Hematopoietic multipotent progenitor cell treated with erythropoietin and hydrocortisone succinate and interleukin-3 and kit ligand, for 15 days (in vitro differentiated cells): Measurements from ENCODE around the gene ZNF223.
A peak's percentile ranks its signal among the peaks of the same experiment; 100 is the strongest.

Source experiments
- DNase-seq: peaks from one replicate; pipeline ENCODE4 v3.0.0-alpha.2; 2015; ENCODE audit warnings: low spot score

The ZNF223 gene

DNA sequence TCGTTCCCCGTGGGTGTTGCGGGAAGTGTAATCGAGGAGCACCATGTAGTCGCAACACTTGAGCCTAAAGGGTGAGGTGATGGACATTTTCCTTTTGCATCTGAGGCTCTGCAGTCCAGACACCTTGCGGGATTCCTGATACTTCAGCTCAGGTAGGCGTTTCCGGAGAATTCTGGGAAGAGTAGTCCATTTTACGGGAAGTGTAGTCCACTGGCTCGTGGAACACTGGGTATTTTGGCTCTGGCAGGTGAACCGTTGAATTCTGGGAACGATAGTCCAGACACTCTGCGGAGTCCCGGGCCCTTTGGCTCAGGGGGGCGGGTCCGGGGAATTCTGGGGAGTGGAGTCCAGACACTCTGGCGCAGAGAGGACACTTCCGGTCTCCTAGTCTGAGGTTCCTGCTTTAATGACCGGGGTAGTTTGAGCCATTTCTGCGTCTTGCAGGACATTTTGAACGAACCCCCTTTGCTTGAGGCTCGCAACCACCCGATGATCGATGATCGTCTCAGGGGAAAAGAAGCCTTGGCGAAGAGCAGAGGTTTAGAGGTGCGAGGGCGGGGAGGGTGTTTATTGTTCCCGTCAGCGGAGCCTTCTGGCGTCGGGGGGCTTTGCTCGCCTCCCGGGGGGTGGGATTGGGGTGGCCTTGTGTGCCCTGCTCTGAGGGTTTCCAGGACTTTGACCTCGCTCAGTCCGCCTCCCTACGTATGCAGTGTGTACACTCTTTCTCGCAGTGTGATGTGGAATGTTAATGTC lies at the start of gene ZNF223:
ZNF223 (plus strand) TSS at position 387 of the 753 bp plus-strand sequence. CDS start 3,141 bp downstream, outside the sequence.
- DNase-seq: peak; percentile 74

DNA sequence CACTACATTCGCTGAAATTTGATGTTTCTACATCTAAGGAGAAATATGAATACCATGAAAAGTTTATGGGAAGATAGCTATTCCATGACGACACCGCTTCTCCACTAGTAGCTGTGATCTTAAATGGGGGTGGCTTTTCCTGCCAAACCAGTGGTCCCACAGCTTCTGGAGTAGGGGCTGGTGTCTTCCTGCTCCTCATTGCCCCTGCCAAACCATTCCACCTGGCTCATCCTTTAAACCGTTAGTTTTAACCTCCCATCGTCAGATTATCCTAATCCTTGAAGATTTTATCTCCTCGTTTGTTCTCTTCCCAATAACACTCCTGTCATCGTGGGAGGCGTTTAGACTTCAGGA lies 49.6 kb upstream of the ZNF223 start:
- DNase-seq: no peak

DNA sequence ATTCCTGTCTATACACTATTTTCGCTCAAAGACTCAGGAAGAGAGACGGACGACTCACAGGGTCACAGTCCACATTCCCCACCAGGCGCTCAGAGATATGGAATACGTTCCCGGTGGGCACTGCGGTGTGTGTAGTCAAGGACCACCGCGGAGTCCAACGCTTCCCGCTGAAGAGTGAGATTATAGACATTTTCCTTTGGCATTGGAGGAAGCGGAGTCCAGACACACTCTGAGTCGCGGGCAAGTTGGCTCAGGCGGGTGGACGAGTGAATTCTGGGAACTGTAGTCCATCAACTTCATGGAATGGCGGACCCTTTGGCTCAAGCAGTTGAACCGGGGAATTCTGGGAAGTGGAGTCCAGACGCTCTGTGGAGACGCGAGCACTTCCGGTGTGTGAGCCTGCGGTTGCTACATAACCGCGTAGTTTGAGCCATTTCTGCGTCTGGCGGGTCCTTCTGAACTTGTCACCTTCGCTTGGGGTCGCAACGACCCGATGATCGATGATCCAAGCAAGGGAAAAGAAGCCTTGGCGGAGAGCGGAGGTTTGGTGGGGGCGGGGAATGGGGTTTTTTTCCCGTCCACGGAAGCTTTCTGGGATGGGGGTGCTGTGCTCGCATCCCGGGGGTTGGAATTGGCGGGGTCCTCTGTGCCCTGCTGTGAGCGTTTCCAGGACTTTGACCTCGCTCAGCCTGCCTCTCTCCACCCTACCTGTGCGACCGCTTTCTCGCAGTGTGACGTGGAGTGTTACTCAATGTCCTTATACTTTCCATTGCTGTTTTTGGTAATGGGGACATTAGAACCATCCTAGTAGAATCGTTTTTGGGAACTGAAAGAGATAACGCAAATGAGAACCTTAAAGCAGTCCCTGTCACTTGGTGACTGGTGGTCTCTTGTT lies 49.0 kb upstream of the ZNF223 start, which contains the start of gene ZNF230:
ZNF230 (plus strand) TSS at position 392 of the 895 bp plus-strand sequence. CDS start 4,122 bp downstream, outside the sequence.
- peak; percentile 94 for DNase-seq

- peak; percentile 8 for DNase-seq
These were observed 48.3 kb upstream of the ZNF223 start for GRCh38 chr19:44003461-44004009.

DNA sequence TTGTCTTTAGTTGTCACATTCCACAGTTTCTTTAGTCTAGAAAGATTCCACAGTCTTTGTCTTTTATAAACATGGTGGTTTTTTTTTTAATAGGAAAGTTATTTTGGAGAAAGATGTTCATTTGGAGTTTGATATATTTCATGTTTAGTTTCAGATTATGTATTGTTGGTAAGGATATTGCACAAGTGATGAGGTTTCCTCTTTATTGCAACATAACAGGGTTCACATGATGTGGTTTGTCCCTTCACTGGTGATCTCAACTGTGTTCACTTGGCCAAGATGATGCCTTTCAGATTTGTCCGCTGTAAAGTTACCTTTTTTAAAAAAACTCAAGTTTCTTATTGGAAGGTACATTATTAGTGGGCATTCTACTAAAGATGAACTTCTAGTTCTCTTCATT lies 45.9 kb upstream of the ZNF223 start:
- DNase-seq: no peak

DNA sequence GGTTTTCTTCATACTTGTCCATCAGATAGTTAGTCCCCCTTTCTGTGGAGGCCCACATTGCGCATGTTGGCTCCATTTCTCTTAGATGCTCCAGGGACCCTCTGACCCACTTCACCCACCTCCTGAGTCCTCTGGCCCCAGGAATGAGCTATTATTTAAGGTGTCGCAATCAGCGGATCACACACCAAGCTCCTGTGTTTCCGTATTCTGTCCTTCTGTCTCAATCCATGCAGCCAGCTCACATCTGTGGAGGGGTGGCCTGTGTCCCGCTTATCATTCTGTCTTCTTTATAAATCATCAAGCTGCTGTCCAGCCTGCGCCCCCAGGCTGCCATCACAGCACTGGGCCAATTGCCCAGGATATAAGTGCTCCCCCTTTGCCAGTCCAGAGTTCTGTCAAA lies 44.4 kb upstream of the ZNF223 start:
- no peak for DNase-seq

DNA sequence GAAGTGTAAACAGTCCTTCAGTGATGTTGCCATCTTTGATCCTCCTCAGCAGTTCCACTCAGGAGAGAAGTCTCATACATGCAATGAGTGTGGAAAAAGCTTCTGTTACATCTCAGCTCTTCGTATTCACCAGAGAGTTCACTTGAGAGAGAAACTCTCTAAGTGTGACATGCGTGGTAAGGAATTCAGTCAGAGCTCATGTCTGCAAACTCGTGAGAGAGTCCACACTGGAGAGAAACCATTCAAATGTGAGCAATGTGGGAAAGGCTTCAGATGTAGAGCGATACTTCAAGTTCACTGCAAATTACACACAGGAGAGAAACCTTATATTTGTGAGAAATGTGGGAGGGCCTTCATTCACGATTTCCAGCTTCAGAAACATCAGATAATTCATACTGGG lies 41.4 kb upstream of the ZNF223 start:
- no peak for DNase-seq

DNA sequence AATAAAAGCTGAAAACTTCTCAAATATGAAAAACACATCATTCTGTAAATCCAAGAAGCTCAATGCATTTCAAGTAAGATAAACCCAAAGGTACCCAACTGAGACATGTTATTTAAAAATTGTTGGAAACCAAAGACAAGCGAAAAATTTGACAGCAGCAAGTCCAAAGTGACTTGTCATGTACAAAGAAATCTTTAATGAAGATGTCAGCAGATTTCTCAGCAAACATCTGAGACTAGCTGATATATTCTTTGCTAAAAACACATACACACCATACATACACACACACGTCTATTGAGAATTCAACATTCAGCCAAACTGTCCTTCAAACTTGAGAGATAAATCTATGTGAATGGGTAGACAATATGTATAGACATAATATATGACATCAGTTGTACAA lies 32.3 kb upstream of the ZNF223 start:
- no peak for DNase-seq

DNA sequence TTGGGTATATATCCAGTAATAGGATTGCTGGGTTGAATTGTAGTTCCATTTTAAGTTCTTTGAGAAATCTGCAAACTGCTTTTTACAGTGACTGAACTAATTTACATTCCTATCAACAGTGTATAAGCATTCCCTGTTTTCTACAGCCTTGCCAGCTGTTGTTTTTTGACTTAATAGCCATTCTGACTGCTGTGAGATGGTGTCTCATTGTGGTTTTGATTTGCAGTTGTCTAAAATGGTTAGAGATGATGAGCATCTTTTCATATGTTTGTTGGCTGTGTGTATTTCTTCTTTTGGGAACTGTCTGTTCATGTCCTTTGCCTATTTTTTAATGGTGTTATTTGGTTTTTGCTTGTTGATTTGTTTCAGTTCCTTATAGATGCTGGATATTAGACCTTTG lies 30.6 kb upstream of the ZNF223 start:
- DNase-seq: no peak

- no peak for DNase-seq
These were observed 27.0 kb upstream of the ZNF223 start for GRCh38 chr19:44024900-44025216.

- DNase-seq: peak; percentile 73
These were observed 26.5 kb upstream of the ZNF223 start, which contains the start of gene ZNF222 for GRCh38 chr19:44025217-44025936. TSS of gene ZNF222 (plus strand) at chr19:44025379. CDS start at chr19:44025437, 58 bp downstream.

GRCh38 chr19:44026622-44027021 lies 25.2 kb upstream of the ZNF223 start:
- no peak for DNase-seq

GRCh38 chr19:44032001-44032610 lies 19.7 kb upstream of the ZNF223 start:
- no peak for DNase-seq

DNA sequence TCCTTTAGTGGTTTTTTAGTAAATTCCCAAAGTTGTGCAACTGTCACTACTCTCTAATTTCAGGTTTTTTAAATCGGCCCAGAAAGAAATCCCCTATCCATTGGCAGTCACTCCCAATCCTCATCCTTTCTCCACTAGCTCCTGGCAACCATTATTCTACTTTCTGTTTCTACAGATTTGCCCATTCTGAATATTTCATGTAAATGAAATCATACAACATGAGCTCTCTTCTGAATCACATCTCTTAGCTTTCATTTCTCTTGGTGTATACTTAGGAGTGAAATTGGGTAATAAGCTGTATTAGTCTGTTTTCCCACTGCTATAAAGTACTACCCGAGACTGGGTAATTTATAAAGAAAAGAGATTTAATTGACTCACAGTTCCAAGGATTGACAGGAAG lies 9.7 kb upstream of the ZNF223 start:
- DNase-seq: no peak

- no peak for DNase-seq
These were observed 841 bp upstream of the ZNF223 start for GRCh38 chr19:44050740-44051649.

- DNase-seq: no peak
These were observed 4.0 kb downstream of the ZNF223 start for GRCh38 chr19:44055870-44056269.

DNA sequence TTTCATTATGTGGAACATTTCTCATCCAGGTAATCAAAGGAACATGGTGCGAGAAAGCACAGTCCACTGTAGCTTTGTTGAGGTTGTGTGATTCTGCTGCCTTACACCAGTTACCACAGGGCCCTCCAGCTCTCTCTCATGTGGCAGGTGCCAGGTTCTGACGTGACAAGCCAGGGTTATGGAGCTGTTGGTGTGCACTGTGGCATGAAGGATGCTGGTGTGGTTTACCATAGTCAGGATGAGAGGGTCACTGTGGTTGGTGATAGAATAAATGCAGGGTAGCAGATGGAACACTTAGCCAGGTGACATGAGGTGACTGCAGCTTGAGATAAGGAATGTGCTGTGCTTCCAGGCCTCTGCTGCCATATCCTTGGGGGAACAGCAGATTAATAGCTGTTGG lies 7.4 kb downstream of the ZNF223 start:
- no peak for DNase-seq

GRCh38 chr19:44061038-44061437 lies 9.2 kb downstream of the ZNF223 start:
- DNase-seq: no peak

GRCh38 chr19:44066305-44066704 lies 14.5 kb downstream of the ZNF223 start:
- DNase-seq: no peak

DNA sequence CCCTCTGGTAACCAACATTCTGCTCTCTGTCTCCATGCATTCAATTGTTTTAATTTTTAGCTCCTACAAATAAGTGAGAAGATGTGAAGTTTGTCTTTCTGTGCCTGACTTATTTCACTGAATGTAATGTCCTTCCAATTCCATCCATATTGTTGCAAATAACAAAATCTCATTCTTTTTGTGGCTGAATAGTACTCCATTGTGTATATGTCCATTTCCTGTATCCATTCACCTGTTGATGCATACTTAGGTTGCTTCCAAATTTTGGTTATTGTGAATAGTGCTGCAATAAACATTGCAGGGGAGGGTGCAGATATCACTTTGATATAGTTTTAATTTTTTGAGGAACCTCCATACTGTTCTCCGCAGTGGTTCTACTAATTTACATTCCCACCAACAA lies 17.6 kb downstream of the ZNF223 start:
- DNase-seq: no peak
